Progenitor cell of endocrine pancreas (in vitro differentiated cells): ENCODE results near the gene ABHD18. TPM values are rescaled to one million over a fixed set of nuclear protein-coding genes. Genes with fewer than 3 reads are reported as not detected.
"Not testable (repeated sequence)": the region's sequence is repeated elsewhere in the genome, so short reads cannot be mapped to it uniquely, and the experiment has no call there.

Experiments used
- DNase-seq: peaks from one replicate; pipeline ENCODE4 v3.0.0; 2021; ENCODE audit warnings: low spot score; ENCODE audit not compliant: unreplicated experiment
- H3K27ac Mint-ChIP-seq: 2 replicates; pipeline ENCODE4 v1.8.0; 2021; ENCODE audit warnings: mild to moderate bottlenecking, moderate library complexity, mixed read lengths
- H3K27me3 Mint-ChIP-seq: 2 replicates; pipeline ENCODE4 v1.8.0; 2021; ENCODE audit warnings: mixed read lengths
- H3K36me3 Mint-ChIP-seq: 2 replicates; pipeline ENCODE4 v1.8.0; 2022; ENCODE audit warnings: mixed read lengths; ENCODE audit not compliant: insufficient read depth
- H3K4me1 Mint-ChIP-seq: 2 replicates; pipeline ENCODE4 v1.8.0; 2021; ENCODE audit warnings: low read depth, mixed read lengths
- H3K4me3 Mint-ChIP-seq: 2 replicates; pipeline ENCODE4 v1.8.0; 2021; ENCODE audit warnings: low read depth, mild to moderate bottlenecking, moderate library complexity, mixed read lengths
- H3K9me3 Mint-ChIP-seq: 2 replicates; pipeline ENCODE4 v1.8.0; 2021; ENCODE audit warnings: low read depth, mixed read lengths
- CTCF ChIP-seq: fragments of 200-600 bp; sonication (generic); IDR thresholded peaks from one replicate; pipeline ENCODE4 v1.5.0; 2021; ENCODE audit warnings: antibody characterized with exemption, mild to moderate bottlenecking; ENCODE audit not compliant: unreplicated experiment
- total RNA-seq: library from RNA; stranded (reverse); gene quantifications from 2 replicates; pipeline ENCODE4 v1.2.1, GENCODE V29; 2021

The ABHD18 gene
- total RNA-seq, 1 donor from 2014 or later = 19.4 TPM

GRCh38 chr4:128060121-128060698, 95.0 kb downstream of the ABHD18 start:
- Mint-ChIP-seq H3K27me3 (no peaks in the 10 kb centered on the region), H3K36me3 (peaks cover 1% of the 10 kb centered on the region), H3K9me3 (no peaks in the 10 kb centered on the region), H3K4me1 (peaks cover 7% of the 10 kb centered on the region), H3K27ac (peak overlapping the region; percentile 98), H3K4me3 (peak overlapping the region; percentile 79)
- TF ChIP-seq CTCF = no peak
- no peak for DNase-seq

GRCh38 chr4:128060699-128061565, 95.7 kb downstream of the ABHD18 start, which contains the start of gene LARP1B:
Gene LARP1B (plus strand): TSS chr4:128061312. CDS start chr4:128074952, 13,640 bp downstream.
- peaks cover 8% of the 10 kb centered on the region for H3K4me1 Mint-ChIP-seq
- peaks cover 1% of the 10 kb centered on the region for H3K36me3 Mint-ChIP-seq
- H3K9me3 Mint-ChIP-seq = no peaks in the 10 kb centered on the region
- H3K4me3 Mint-ChIP-seq = peak within 1 kb of the TSS; percentile 89
- TF ChIP-seq CTCF = no peak
- no peaks in the 10 kb centered on the region for H3K27me3 Mint-ChIP-seq
- DNase-seq = peak; percentile 95
- peak within 1 kb of the TSS; percentile 98 for H3K27ac Mint-ChIP-seq

DNA sequence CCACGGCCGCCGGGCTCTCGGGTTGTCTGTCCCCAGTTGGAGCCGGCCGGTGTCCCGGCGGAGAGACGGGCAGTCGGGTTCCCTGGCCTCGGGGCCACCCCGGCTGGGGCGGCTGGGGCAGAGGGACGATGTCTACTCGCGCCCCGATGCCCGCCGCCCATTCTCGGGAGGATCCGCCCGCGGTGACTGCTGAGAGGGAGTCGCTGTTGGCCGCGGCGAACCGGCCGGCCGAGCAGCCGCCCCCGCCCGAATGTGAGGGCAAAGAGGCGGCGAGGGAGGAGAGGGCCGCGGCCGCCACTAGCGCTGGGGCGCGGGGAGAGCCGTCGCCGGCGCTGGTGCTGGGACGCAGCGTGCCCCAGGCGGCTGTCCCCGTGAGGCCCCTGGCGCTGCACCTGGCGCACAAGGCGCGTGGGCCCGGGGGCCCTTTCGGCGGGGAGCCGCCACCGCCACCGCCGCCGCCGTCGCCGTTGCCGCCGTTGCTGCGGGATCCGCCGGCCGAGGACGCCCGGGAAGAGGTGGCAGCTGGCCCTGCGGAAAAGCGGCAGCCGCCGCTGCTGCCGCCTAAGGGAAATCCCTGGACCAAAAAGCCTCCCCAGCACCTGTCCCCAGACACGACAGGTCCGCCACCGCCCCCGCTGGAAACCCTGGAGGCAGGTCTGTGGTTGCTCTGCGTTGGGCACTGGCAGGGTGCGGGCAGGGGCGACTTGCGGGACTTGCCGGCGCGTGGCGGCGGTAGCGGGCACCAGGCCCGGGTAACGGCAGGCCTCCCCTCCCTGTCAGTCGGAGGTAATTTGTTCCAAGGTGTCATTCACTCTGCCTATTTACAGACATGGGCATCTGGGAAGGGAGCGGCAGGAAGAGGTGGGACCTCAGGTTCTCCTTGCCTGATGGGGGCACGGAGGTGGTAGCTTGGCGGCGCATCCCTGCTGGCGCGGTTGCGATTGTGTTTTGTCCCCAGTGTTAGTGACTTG, 96.6 kb downstream of the ABHD18 start:
- TF ChIP-seq CTCF = no peak
- H3K27ac Mint-ChIP-seq = peak overlapping the region; percentile 97
- H3K36me3 Mint-ChIP-seq = peaks cover 1% of the 10 kb centered on the region
- peak; percentile 53 for DNase-seq
- peaks cover 8% of the 10 kb centered on the region for H3K4me1 Mint-ChIP-seq
- H3K9me3 Mint-ChIP-seq = no peaks in the 10 kb centered on the region
- peak overlapping the region; percentile 89 for H3K4me3 Mint-ChIP-seq
- H3K27me3 Mint-ChIP-seq = no peaks in the 10 kb centered on the region

- H3K4me3 Mint-ChIP-seq, H3K27me3 Mint-ChIP-seq, DNase-seq, H3K27ac Mint-ChIP-seq, H3K9me3 Mint-ChIP-seq, H3K36me3 Mint-ChIP-seq, H3K4me1 Mint-ChIP-seq: not testable (repeated sequence)
Observed at GRCh38 chr4:128066453-128066820, 101.2 kb downstream of the ABHD18 start.

- Mint-ChIP-seq H3K36me3 (peaks cover 1% of the 10 kb centered on the region), H3K27ac (no peak overlapping the region), H3K4me1 (peaks cover 3% of the 10 kb centered on the region), H3K9me3 (no peaks in the 10 kb centered on the region), H3K4me3 (no peak overlapping the region), H3K27me3 (no peaks in the 10 kb centered on the region)
- DNase-seq = no peak
- peak; percentile 14 for TF ChIP-seq CTCF
Observed at GRCh38 chr4:128068918-128069317, 103.7 kb downstream of the ABHD18 start.
